ENCODE measurements around the gene PHF19.

DNA sequence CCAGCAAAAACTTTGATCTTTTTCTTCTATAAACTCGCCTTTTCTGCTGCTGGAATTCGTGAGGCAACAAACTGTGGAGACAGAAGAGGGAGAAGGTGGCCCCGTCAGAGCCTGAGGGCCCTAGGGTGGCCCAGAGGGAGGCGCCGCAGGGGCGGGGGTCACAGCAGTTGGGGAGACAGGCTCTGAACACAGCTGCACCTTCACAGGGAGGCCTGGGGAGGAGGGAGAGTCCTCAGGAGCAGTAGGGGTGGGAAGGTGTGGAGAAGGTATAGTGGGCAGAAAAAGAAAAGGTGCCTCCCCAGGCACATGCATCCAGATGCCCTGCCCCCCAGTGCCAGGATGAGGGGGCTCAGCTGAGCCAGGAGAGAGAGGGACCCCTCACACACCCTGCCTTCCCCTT lies 15.1 kb downstream of the PHF19 start:
- TF ChIP-seq, protein P1, sequence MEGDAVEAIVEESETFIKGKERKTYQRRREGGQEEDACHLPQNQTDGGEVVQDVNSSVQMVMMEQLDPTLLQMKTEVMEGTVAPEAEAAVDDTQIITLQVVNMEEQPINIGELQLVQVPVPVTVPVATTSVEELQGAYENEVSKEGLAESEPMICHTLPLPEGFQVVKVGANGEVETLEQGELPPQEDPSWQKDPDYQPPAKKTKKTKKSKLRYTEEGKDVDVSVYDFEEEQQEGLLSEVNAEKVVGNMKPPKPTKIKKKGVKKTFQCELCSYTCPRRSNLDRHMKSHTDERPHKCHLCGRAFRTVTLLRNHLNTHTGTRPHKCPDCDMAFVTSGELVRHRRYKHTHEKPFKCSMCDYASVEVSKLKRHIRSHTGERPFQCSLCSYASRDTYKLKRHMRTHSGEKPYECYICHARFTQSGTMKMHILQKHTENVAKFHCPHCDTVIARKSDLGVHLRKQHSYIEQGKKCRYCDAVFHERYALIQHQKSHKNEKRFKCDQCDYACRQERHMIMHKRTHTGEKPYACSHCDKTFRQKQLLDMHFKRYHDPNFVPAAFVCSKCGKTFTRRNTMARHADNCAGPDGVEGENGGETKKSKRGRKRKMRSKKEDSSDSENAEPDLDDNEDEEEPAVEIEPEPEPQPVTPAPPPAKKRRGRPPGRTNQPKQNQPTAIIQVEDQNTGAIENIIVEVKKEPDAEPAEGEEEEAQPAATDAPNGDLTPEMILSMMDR (IDR thresholded peaks at IDR 0.05), result no peak
- no peak for TF ChIP-seq POLR2A (IDR thresholded peaks at IDR 0.05)
